Fibroblast of mammary gland (primary cell): ENCODE measurements around the gene DOK6.

ENCODE experiments used
- DNase-seq: peaks from one replicate; pipeline ENCODE4 v3.0.0-alpha.2; 2010; ENCODE audit warnings: low read depth
- H3K4me3 ChIP-seq: 2 replicates; pipeline ENCODE4 v1.5.1; 2011; ENCODE audit warnings: low read depth, mild to moderate bottlenecking, low read length, moderate library complexity; ENCODE audit not compliant: control insufficient read depth
- CTCF ChIP-seq: conservative IDR thresholded peaks from 2 replicates; pipeline ENCODE4 v1.5.1; 2011; ENCODE audit warnings: low read depth, low read length, inconsistent platforms; ENCODE audit not compliant: control insufficient read depth, insufficient read depth

Gene DOK6

DNA sequence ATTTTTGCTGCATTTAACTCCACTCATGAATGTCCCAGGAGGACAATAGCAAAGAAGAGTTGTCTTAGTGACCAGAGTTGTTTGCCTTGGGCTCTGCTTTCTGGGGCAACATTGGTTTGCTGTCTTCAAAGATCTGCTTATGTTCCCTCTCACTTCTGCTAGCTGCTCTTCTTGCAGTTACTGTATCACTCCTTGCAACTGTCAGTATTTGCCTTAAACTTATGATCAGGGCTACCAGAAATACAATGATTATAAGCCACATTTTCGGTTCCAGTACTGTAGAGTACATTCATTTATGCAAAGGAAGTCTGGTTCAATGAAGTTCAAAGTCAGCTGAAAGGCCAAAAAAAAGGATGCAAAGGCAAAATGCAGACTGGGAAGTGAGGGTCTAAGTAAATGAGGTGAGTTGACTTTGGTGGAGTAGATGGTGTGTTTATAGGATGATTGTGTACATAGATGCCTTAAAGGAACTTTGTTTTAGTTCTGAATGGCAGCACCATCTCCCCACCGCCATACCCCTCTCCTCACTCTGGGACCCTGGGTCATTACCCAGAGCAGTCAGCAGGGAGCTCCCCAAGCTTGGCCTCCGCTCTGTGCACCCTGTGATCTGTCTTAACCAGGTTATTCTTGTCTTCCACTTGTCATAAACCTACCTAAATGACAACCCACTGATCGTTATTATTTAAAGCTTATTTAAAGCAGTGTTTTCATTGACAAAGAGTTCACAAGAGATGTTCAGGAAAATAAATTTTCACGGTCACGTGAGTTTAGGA lies 236.0 kb downstream of the DOK6 start:
- H3K4me3 ChIP-seq, result no peak overlapping the region
- TF ChIP-seq CTCF, result peak; percentile 15
- DNase-seq, result no peak

- no peak for TF ChIP-seq CTCF
- no peak overlapping the region for H3K4me3 ChIP-seq
- no peak for DNase-seq
Measured at GRCh38 chr18:69638056-69638455, 237.4 kb downstream of the DOK6 start.

DNA sequence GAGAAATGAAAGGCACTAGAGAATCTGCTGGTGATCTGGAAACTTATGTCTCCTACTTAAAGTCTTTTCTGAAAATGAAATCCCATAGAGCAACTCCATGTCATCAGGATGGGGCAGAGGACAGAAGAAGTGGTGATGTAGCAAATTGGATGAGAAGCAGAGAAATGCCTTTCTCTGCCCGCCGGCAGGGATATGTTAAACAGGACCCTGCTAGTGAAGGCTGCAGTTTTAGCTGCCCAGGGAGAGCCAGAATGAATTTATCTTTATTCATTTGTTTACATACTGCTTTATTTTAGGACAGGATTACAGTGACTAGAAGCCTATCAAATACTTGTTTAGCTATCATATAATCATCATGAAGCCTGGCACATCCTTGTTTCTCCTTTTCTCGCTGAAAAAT lies 247.0 kb downstream of the DOK6 start:
- no peak for TF ChIP-seq CTCF
- DNase-seq, result no peak
- H3K4me3 ChIP-seq, result no peak overlapping the region

DNA sequence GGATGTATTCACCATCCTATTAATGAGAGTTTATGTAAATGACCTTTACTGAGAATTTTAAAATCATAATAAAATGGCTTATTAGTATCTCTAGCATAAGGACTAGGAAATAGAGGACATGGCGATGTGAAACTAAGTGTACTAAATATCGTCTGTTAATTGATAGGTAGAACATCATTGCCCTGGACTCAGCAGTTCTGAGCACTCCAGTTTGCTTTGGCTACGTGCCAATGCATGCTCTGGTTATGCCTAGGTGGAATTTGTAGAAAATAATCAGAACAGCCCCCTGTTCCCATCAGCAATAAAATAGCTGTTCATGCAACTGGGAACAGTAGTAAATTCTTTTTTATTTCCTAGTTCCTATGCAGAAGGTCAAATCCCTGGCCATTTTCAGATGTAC lies 247.8 kb downstream of the DOK6 start:
- H3K4me3 ChIP-seq, result no peak overlapping the region
- DNase-seq, result no peak
- TF ChIP-seq CTCF, result no peak

- DNase-seq, result no peak
- no peak overlapping the region for H3K4me3 ChIP-seq
Measured at GRCh38 chr18:69649684-69650083, 249.0 kb downstream of the DOK6 start.

GRCh38 chr18:69651243-69651642 lies 250.6 kb downstream of the DOK6 start:
- no peak overlapping the region for H3K4me3 ChIP-seq
- no peak for TF ChIP-seq CTCF
- DNase-seq, result no peak

More at GRCh38 chr18:69649684-69650083, 249.0 kb downstream of the DOK6 start:
- no peak for TF ChIP-seq CTCF
